ENCODE measurements around the gene SENP3. TPM values are rescaled to one million over a fixed set of nuclear protein-coding genes. Genes with fewer than 3 reads are reported as not detected.

Gene SENP3
- total RNA-seq, 6 experiments from 2014 or later = 12.3 to 33.9 (median 15.1) TPM

DNA sequence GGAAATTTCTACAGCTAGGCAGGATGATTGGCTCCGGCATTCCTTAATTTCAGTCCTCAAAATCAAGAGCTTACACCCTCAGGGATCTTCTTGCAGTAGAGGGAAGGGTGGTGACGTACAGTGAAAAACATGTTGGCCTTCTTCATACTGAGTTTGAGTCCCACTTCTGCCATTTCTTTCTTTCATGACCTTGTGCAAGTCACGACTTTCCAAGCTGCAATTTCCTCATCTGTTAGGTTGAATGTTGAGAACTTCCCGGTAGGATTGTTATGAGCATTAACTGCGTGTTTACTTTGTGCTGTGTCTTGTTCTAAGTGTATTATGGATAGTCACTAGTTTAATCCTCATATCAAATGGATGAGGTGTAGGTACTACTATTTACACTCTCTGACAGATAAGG lies 7.9 kb downstream of the SENP3 start:
- peaks cover 0 to 15% (median 2%) of the 10 kb centered on the region in 4 donors for H3K4me1 ChIP-seq
- ATAC-seq = no peak
- WGBS (ENCODE audit: insufficient coverage, low coverage, low lambda C conversion rate, missing lambda C conversion rate) = 77% methylated on average over 4 of the region's 5 CpGs
- no peak overlapping the region for H3K27ac ChIP-seq
- DNase-seq = no peak
- TF ChIP-seq POLR2A (IDR thresholded peaks at IDR 0.05) = no peak
- TF ChIP-seq, protein P1, sequence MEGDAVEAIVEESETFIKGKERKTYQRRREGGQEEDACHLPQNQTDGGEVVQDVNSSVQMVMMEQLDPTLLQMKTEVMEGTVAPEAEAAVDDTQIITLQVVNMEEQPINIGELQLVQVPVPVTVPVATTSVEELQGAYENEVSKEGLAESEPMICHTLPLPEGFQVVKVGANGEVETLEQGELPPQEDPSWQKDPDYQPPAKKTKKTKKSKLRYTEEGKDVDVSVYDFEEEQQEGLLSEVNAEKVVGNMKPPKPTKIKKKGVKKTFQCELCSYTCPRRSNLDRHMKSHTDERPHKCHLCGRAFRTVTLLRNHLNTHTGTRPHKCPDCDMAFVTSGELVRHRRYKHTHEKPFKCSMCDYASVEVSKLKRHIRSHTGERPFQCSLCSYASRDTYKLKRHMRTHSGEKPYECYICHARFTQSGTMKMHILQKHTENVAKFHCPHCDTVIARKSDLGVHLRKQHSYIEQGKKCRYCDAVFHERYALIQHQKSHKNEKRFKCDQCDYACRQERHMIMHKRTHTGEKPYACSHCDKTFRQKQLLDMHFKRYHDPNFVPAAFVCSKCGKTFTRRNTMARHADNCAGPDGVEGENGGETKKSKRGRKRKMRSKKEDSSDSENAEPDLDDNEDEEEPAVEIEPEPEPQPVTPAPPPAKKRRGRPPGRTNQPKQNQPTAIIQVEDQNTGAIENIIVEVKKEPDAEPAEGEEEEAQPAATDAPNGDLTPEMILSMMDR (IDR thresholded peaks at IDR 0.05) = no peak
- peaks cover 0 to 35% (median 10%) of the 10 kb centered on the region in 4 donors for H3K36me3 ChIP-seq
- no peak overlapping the region for H3K4me3 ChIP-seq
- no peaks in the 10 kb centered on the region for H3K9me3 ChIP-seq
- intact Hi-C loops (cut with DNase I) = loop anchor here in 1 of 2 donors (10.0 kb wide), 1 partner anchor 55 kb away; no protein-coding TSS in a partner anchor
- H3K27me3 ChIP-seq = no peaks in the 10 kb centered on the region

DNA sequence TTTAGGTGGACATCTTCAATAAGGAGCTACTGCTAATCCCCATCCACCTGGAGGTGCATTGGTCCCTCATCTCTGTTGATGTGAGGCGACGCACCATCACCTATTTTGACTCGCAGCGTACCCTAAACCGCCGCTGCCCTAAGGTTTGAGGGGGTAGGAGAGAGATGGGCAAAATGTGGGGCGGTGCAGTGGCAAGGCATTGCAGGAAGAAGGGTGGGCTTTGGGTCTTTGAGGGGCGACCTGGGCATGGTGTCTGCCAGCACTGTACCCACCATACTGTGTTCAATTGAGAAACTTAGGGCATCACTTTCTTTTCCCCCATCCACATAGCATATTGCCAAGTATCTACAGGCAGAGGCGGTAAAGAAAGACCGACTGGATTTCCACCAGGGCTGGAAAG lies 8.6 kb downstream of the SENP3 start:
- Histone ChIP-seq H3K4me1 (peaks cover 0 to 23% (median 6%) of the 10 kb centered on the region in 4 donors), H3K27ac (no peak overlapping the region), H3K4me3 (no peak overlapping the region), H3K9me3 (no peaks in the 10 kb centered on the region), H3K27me3 (no peaks in the 10 kb centered on the region), H3K36me3 (peaks cover 3 to 35% (median 17%) of the 10 kb centered on the region in 4 donors)
- WGBS (ENCODE audit: insufficient coverage, low coverage, low lambda C conversion rate, missing lambda C conversion rate) = 88% methylated on average over 8 of the region's 10 CpGs
- DNase-seq (no peak), ATAC-seq (no peak)
- TF ChIP-seq, protein P1 (IDR thresholded peaks at IDR 0.05) = no peak
- no peak for TF ChIP-seq POLR2A (IDR thresholded peaks at IDR 0.05)
- intact Hi-C loops (cut with DNase I) = no loop called here

DNA sequence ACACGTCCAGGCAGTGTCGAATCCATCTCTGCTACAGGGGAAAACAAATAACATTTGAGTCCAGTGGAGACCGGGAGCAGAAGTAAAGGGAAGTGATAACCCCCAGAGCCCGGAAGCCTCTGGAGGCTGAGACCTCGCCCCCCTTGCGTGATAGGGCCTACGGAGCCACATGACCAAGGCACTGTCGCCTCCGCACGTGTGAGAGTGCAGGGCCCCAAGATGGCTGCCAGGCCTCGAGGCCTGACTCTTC lies 10.5 kb downstream of the SENP3 start:
- H3K4me3 ChIP-seq = peak overlapping the region; percentile 43 to 100 (median 52)
- H3K9me3 ChIP-seq = no peaks in the 10 kb centered on the region
- H3K27ac ChIP-seq = peak overlapping the region; percentile 47 to 75 (median 71)
- WGBS (ENCODE audit: insufficient coverage, low coverage, low lambda C conversion rate, missing lambda C conversion rate) = 0% methylated on average over 6 of the region's 11 CpGs
- peaks cover 20 to 39% (median 27%) of the 10 kb centered on the region in 4 donors for H3K36me3 ChIP-seq
- H3K4me1 ChIP-seq = peaks cover 0 to 42% (median 11%) of the 10 kb centered on the region in 4 donors
- intact Hi-C loops (cut with DNase I) = no loop called here
- no peak for TF ChIP-seq POLR2A (IDR thresholded peaks at IDR 0.05)
- TF ChIP-seq, protein P1 (IDR thresholded peaks at IDR 0.05) = no peak
- ATAC-seq (no peak), DNase-seq (peak in 1 of 3 donors; percentile 100)
- no peaks in the 10 kb centered on the region for H3K27me3 ChIP-seq

DNA sequence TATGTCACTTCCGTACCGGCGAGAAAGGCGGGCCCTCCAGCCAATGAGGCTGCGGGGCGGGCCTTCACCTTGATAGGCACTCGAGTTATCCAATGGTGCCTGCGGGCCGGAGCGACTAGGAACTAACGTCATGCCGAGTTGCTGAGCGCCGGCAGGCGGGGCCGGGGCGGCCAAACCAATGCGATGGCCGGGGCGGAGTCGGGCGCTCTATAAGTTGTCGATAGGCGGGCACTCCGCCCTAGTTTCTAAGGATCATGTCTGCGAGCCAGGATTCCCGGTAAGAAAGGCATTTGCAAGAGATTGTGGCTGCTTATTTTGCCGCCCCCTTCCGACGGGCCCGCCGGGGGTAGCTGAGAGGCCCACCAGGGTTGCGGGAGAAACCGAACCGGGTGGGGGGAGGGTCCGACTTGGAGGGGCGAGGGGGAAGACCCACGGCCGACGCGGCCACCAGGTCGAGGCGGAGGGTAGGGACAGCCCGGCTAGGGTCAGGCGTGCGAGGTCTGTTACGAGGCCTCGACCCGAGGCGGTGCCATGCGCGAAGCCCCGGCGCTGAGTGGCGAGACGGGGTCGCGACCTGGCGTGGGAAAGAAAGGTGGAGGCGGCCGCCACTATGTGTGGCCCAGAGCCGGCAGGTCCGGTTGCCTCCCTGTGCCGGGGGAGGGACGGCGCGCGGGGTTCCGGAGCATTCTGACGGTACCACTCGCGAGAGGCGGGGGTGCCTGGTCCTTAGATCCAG lies 11.0 kb downstream of the SENP3 start:
- H3K4me1 ChIP-seq = peaks cover 0 to 46% (median 14%) of the 10 kb centered on the region in 4 donors
- peak; percentile 88 to 95 (median 92) for ATAC-seq

More for the DNA sequence above, 11.0 kb downstream of the SENP3 start:
- DNase-seq = peak; percentile 74 to 100 (median 99)
- no peaks in the 10 kb centered on the region for H3K27me3 ChIP-seq
- intact Hi-C loops (cut with DNase I) = no loop called here
- TF ChIP-seq, protein P1 (IDR thresholded peaks at IDR 0.05) = no peak
- TF ChIP-seq POLR2A (IDR thresholded peaks at IDR 0.05) = peak; percentile 99
- H3K36me3 ChIP-seq = peaks cover 25 to 44% (median 31%) of the 10 kb centered on the region in 4 donors
- H3K27ac ChIP-seq = peak overlapping the region; percentile 90 to 99 (median 96)
- no peaks in the 10 kb centered on the region for H3K9me3 ChIP-seq
- peak overlapping the region; percentile 100 for H3K4me3 ChIP-seq
- 1% methylated on average over 11 of the region's 73 CpGs for WGBS (ENCODE audit: insufficient coverage, low coverage, low lambda C conversion rate, missing lambda C conversion rate)

Data from right lobe of liver (tissue), 6 donors.